Stimulated activated naive CD8-positive, alpha-beta T cell treated with anti-CD3 and anti-CD28 coated beads, Interleukin-15, amount 100 ng/mL, for 72 hours (primary cell): Measurements from ENCODE around the gene GPR135.
A peak's percentile ranks its signal among the peaks of the same experiment; 100 is the strongest.

ENCODE experiments used
- ATAC-seq: fragments of 150-1000 bp; cut with Tn5 transposase; 2 replicates; pipeline ENCODE4 v1.10.0; 2021; ENCODE audit warnings: mild to moderate bottlenecking, moderate library complexity
- DNase-seq, 2 donors: peaks; one replicate each; pipeline ENCODE4 v3.0.0; 2021 to 2022
- H3K27ac Mint-ChIP-seq, 2 donors: one replicate each; pipeline ENCODE4 v1.8.0; 2022; ENCODE audit warnings: mild to moderate bottlenecking in 2 of 2, mixed read lengths in 2 of 2, moderate library complexity in 2 of 2
- H3K27me3 Mint-ChIP-seq: one replicate; pipeline ENCODE4 v1.8.0; 2022; ENCODE audit warnings: mixed read lengths
- H3K4me1 Mint-ChIP-seq: one replicate; pipeline ENCODE4 v1.8.0; 2022; ENCODE audit warnings: mild to moderate bottlenecking, mixed read lengths
- H3K4me3 Mint-ChIP-seq, 2 donors: one replicate each; pipeline ENCODE4 v1.8.0; 2022; ENCODE audit warnings: mild to moderate bottlenecking in 2 of 2, mixed read lengths in 2 of 2, moderate library complexity in 1 of 2
- H3K9me3 Mint-ChIP-seq, 2 donors: one replicate each; pipeline ENCODE4 v1.8.0; 2022; ENCODE audit warnings: mixed read lengths in 2 of 2

The GPR135 gene

GRCh38 chr14:59465316-59466135, at the start of gene GPR135:
GPR135 (minus strand) TSS chr14:59465380; CDS start chr14:59465226, 154 bp downstream.
- DNase-seq (peak; percentile 23 to 38), ATAC-seq (peak; percentile 52)
- peak within 1 kb of the TSS in 1 of 2 donors; percentile 89 for H3K27ac Mint-ChIP-seq
- H3K4me3 Mint-ChIP-seq, result peak within 1 kb of the TSS; percentile 89 to 92
- H3K27me3 Mint-ChIP-seq, result peaks cover 9% of the 10 kb centered on the region
- H3K9me3 Mint-ChIP-seq, result no peaks in the 10 kb centered on the region
- peaks cover 9% of the 10 kb centered on the region for H3K4me1 Mint-ChIP-seq

GRCh38 chr14:59511916-59512575, 46.9 kb upstream of the GPR135 start:
- peaks cover 39% of the 10 kb centered on the region for H3K27me3 Mint-ChIP-seq

GRCh38 chr14:59510966-59511365, 45.8 kb upstream of the GPR135 start:
- no peak overlapping the region for H3K27ac Mint-ChIP-seq
- no peaks in the 10 kb centered on the region for H3K4me1 Mint-ChIP-seq
- H3K9me3 Mint-ChIP-seq, result peaks cover 0 to 8% of the 10 kb centered on the region in 2 donors
- no peak overlapping the region for H3K4me3 Mint-ChIP-seq
- no peak for DNase-seq
- peaks cover 36% of the 10 kb centered on the region for H3K27me3 Mint-ChIP-seq
- ATAC-seq, result no peak

More at GRCh38 chr14:59511916-59512575, 46.9 kb upstream of the GPR135 start:
- Mint-ChIP-seq H3K4me1 (no peaks in the 10 kb centered on the region), H3K4me3 (no peak overlapping the region), H3K27ac (no peak overlapping the region), H3K9me3 (peaks cover 0 to 8% of the 10 kb centered on the region in 2 donors)
- DNase-seq (no peak), ATAC-seq (no peak)

- Mint-ChIP-seq H3K9me3 (peaks cover 0 to 8% of the 10 kb centered on the region in 2 donors), H3K4me3 (no peak overlapping the region), H3K27ac (no peak overlapping the region), H3K27me3 (peaks cover 27% of the 10 kb centered on the region), H3K4me1 (no peaks in the 10 kb centered on the region)
- ATAC-seq, result no peak
- DNase-seq, result no peak
Observed at GRCh38 chr14:59510001-59510400, 44.8 kb upstream of the GPR135 start.

- Mint-ChIP-seq H3K9me3 (peaks cover 0 to 1% of the 10 kb centered on the region in 2 donors), H3K4me3 (no peak overlapping the region), H3K27ac (no peak overlapping the region), H3K4me1 (no peaks in the 10 kb centered on the region), H3K27me3 (peaks cover 18% of the 10 kb centered on the region)
- ATAC-seq, result no peak
- DNase-seq, result no peak
Observed at GRCh38 chr14:59509101-59509500, 43.9 kb upstream of the GPR135 start.

- no peak overlapping the region for H3K4me3 Mint-ChIP-seq
- DNase-seq, result no peak
- H3K27me3 Mint-ChIP-seq, result peaks cover 9% of the 10 kb centered on the region
- no peaks in the 10 kb centered on the region for H3K4me1 Mint-ChIP-seq
- no peak overlapping the region for H3K27ac Mint-ChIP-seq
- ATAC-seq, result no peak
- H3K9me3 Mint-ChIP-seq, result no peaks in the 10 kb centered on the region
Observed at GRCh38 chr14:59507752-59508103, 42.5 kb upstream of the GPR135 start.

- DNase-seq (peak; percentile 34 to 39), ATAC-seq (peak; percentile 87)
- H3K27ac Mint-ChIP-seq, result no peak overlapping the region
- H3K4me3 Mint-ChIP-seq, result no peak overlapping the region
- H3K9me3 Mint-ChIP-seq, result no peaks in the 10 kb centered on the region
- H3K4me1 Mint-ChIP-seq, result no peaks in the 10 kb centered on the region
- H3K27me3 Mint-ChIP-seq, result peaks cover 8% of the 10 kb centered on the region
Observed at GRCh38 chr14:59507063-59507751, 42.0 kb upstream of the GPR135 start.

GRCh38 chr14:59503256-59503655, 38.1 kb upstream of the GPR135 start:
- no peak for ATAC-seq
- H3K4me3 Mint-ChIP-seq, result no peak overlapping the region
- no peak for DNase-seq
- no peaks in the 10 kb centered on the region for H3K4me1 Mint-ChIP-seq
- H3K9me3 Mint-ChIP-seq, result no peaks in the 10 kb centered on the region
- no peak overlapping the region for H3K27ac Mint-ChIP-seq
- no peaks in the 10 kb centered on the region for H3K27me3 Mint-ChIP-seq

GRCh38 chr14:59500732-59501131, 35.6 kb upstream of the GPR135 start:
- H3K27me3 Mint-ChIP-seq, result no peaks in the 10 kb centered on the region
- DNase-seq (no peak), ATAC-seq (no peak)
- H3K4me1 Mint-ChIP-seq, result no peaks in the 10 kb centered on the region
- H3K4me3 Mint-ChIP-seq, result no peak overlapping the region
- peak overlapping the region in 1 of 2 donors; percentile 57 for H3K27ac Mint-ChIP-seq
- no peaks in the 10 kb centered on the region for H3K9me3 Mint-ChIP-seq

GRCh38 chr14:59492384-59492783, 27.2 kb upstream of the GPR135 start:
- Mint-ChIP-seq H3K4me3 (no peak overlapping the region), H3K27me3 (no peaks in the 10 kb centered on the region), H3K27ac (no peak overlapping the region), H3K9me3 (no peaks in the 10 kb centered on the region), H3K4me1 (peaks cover 27% of the 10 kb centered on the region)
- DNase-seq, result no peak
- no peak for ATAC-seq

- no peaks in the 10 kb centered on the region for H3K9me3 Mint-ChIP-seq
- no peak for ATAC-seq
- H3K4me3 Mint-ChIP-seq, result no peak overlapping the region
- H3K4me1 Mint-ChIP-seq, result peaks cover 28% of the 10 kb centered on the region
- no peak for DNase-seq
- no peaks in the 10 kb centered on the region for H3K27me3 Mint-ChIP-seq
- no peak overlapping the region for H3K27ac Mint-ChIP-seq
Observed at GRCh38 chr14:59490756-59491155, 25.6 kb upstream of the GPR135 start.

- Mint-ChIP-seq H3K4me3 (peak overlapping the region; percentile 88), H3K9me3 (no peaks in the 10 kb centered on the region), H3K27ac (peak overlapping the region; percentile 64 to 89), H3K27me3 (no peaks in the 10 kb centered on the region), H3K4me1 (peaks cover 57% of the 10 kb centered on the region)
- ATAC-seq (peak; percentile 68), DNase-seq (no peak)
Observed at GRCh38 chr14:59484639-59485175, 19.5 kb upstream of the GPR135 start.

- Mint-ChIP-seq H3K9me3 (no peaks in the 10 kb centered on the region), H3K27ac (peak within 1 kb of the TSS; percentile 76 to 89), H3K4me3 (peak within 1 kb of the TSS; percentile 88), H3K4me1 (peaks cover 51% of the 10 kb centered on the region), H3K27me3 (no peaks in the 10 kb centered on the region)
- ATAC-seq (peak; percentile 96), DNase-seq (peak; percentile 95 to 97)
Observed at GRCh38 chr14:59483819-59484638, 18.8 kb upstream of the GPR135 start, which contains the start of the genes JKAMP and L3HYPDH. JKAMP (plus strand) TSS chr14:59484517; CDS start chr14:59484590, 73 bp downstream. L3HYPDH (minus strand) TSS chr14:59484408; CDS start chr14:59484316, 92 bp downstream.

GRCh38 chr14:59483363-59483762, 18.2 kb upstream of the GPR135 start:
- H3K4me1 Mint-ChIP-seq, result peaks cover 44% of the 10 kb centered on the region
- H3K27ac Mint-ChIP-seq, result peak overlapping the region; percentile 76 to 86
- H3K4me3 Mint-ChIP-seq, result peak overlapping the region; percentile 88
- no peaks in the 10 kb centered on the region for H3K27me3 Mint-ChIP-seq
- ATAC-seq (no peak), DNase-seq (no peak)
- no peaks in the 10 kb centered on the region for H3K9me3 Mint-ChIP-seq
